GM18520 (cell line): Measurements from ENCODE around the gene ERP27.

Source experiments
- ATAC-seq: cut with Tn5 transposase; IDR thresholded peaks from one replicate; pipeline ENCODE4 v1.9.1; 2021; ENCODE audit not compliant: unreplicated experiment

Gene ERP27

DNA sequence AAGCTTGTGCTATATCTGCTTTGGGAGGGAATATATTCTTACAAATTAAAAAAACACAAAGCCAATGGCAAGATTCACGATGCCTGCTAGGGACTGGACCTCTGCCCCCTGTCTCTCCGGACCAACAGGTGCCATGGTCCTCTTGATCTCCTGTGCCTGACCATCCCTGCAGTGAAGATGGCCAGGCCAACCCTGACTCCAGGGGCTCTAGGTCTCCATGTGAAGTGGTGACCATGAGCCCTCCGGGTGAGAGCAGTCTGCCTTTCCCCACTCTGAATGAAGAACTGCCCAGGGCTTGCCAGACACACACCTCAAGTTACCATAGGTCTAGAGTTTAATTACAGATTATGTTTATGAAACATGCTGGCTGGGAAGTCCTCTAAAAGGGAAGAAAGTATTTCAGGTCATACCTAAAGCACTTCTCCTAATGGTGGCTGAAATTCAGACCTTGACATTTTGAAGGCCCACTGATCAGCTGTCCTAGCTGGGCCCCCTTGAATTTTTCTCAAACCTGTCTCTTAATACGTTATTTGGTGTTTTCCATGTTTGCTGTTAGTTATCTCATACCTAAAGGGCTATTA, 21.7 kb upstream of the ERP27 start:
- ATAC-seq: no peak

DNA sequence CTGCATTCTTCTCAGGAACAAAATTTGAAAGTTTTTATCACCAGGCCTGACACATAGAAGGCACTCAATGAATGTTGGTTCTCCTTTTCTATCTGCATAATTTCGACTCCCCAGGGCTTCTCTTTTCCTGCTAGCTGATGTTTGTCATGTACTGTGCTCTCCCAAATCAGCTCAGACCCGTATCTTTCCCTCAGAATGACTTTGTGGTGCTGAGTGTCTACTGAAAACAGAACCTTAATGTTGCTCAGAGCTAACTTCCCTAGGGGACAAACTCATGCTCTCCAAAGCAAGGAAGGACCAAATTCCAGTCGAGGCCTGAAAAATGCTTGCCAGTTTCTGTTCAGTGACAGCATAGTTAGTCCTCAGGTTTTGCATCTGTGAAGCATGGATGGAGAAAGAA, 21.1 kb upstream of the ERP27 start:
- ATAC-seq: no peak

DNA sequence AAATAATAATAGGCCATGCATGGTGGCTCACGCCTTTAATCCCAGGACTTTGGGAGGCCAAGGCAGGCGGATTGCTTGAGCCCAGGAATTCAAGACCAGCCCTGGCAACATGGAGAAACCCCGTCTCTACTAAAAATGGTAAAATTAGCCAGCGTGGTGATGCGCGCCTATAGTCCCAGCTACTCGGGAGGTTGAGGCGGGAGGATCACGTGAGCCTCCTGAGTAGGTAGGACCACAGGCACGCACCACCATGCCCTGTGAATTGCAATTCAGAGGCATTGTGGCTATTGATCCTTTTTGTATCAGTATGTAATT, 20.7 kb upstream of the ERP27 start:
- no peak for ATAC-seq

DNA sequence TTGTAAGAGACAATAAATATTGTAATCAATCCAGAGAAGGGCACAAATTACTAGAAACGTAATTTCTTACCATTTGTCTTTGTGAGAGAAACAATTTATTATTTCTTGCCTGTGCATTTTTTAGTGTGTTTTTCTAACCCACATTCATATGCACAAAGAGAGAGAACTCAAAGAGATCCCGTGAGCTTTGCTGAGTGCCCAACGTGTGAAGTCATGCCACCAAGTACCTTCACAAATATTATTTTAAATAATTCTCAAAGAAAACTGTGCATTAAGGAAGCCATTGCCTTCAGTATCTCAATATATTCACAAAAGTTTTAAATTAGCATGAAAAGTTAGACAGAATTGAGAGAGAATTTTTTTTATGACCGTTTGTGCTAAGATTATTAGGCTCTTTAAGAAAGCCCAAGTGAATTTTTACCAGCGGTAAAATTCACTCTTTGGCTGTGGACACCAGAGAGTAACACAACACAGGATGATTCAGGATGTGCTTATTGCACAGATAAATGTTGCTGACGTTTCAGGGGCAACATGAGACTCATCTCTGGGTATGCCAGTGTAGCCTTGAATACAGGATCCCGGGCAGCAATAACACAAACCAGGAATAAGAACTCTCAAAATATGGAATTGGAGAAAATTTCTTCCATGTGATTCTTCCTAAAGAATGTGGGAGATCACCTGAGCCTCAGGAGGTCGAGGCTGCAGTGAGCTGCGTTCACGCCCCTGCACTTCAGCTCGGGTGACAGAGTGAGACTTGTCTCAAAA, 20.2 kb upstream of the ERP27 start:
- ATAC-seq: no peak

DNA sequence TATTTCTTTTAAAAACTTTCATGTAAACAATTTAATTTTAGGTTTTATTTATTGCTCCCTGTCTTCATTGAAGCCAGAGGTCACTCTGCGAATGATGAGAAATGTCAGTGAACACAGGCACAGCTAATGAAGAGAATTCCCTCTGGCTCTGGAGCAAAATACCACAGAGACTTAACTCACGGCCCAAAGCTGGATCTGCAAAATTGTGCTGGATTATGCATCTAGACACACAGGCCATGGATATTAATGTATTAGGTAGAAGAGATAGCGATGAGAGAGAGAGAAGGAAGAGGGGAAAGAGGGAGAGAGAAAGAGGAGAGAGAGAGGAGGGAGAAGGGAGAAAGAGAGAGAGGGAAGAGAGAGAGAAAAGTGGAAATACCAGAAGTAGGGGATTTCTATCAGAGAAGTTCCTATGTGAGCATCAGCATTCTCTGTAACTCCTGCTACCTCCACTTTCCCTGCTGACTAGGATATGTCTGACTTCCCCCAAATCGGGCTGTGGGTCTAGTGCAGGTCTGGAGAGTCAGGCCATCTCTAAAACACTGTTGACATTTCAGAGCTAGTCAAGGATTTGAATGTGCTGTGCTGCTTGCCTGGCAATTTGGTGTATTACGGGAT, 19.3 kb upstream of the ERP27 start:
- ATAC-seq: no peak

DNA sequence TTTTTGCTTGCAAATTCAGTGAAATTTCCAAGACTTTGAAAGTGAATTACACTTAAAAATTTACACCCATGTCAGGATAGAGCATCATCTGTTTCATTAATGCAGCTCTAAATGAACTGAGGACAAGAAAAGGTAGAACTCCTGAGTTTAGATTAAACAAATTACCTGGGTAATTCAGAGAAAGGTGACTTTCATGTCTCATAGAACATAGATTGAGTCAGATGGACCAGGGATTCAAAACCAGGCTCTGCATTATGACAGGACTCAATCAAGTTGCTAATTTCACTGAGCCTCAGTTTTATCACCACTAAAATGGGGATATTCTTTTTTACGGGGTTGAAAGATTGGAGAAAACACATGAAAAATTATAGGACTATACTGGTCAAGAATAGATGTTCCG, 18.6 kb upstream of the ERP27 start:
- ATAC-seq: no peak

DNA sequence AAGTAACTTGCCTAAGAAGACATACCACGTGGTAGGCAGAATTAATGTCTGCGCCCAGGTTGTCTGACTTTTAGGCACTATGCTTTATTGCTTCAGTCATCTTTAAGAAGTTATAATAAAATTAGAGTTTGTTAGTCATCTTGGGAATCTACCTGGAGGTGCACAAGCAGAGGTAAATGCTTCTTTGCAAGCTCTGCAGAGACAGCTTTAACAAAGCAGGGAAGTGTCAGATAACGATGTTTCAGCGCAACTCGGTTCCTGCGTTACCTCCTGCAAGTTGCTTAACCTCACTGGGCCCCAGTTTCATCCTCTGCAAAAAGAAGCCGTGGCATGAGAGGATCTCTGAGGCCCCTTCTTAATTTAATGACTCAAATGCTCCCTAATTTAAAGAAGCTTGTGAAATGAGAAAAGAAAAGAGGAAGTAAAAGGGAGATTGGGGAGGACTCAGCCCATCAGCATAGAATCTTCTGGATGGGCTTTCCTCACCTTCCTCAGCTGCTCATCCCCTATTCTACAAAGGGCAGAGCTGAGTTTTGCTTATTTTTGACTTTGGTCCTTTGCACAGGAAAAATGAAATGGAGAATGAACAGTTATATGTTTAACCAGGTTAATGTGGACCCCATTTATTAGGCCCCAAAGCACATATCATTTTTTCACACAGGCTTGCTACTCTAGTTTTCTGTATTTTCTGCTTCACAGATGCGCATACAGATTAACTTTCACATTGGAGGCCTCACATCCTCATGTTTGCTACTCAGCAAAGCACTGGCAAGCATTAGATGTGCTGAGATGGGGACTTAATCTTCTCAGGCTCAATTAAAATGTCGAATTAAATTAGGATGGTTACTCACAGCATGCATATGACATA, 17.9 kb upstream of the ERP27 start:
- peak; percentile 23 for ATAC-seq

DNA sequence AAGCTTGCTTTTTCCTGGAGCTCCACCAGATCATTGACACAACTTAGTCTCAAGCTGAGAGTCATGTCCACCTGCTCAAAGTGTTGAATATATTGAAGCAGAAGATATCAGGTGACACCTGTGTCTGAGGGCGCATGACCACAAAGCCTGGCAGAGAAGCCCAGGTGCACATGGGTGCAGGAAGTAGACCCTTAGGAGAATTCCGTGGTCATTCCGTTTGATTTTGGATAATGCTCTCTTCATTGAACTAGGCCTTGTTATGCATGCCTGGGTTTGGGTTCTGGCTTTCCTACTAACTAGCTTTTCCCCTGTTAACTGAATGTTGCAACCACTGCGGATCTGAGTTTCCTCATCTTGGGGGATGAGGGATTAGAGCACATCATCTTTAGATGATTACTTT, 15.9 kb upstream of the ERP27 start:
- no peak for ATAC-seq

DNA sequence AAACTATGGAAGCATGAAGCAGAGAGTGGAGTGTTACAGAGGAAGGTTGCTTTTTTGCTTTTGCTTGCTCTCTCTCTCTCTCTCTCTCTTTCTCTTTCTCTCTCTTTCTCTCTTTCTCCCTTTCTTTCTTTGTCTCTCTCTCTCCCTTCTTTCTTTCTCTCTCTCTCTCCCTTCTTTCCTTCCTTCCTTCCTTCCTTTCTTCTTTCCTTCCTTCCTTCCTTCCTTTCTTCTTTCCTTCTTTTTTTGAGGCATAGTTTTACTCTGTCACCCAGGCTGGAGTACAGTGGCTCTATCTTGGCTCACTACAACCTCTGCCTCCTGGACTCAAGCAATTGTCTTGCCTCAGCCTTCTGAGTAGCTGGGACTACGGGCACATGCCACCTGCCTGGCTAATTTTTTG, 15.4 kb upstream of the ERP27 start:
- no peak for ATAC-seq

DNA sequence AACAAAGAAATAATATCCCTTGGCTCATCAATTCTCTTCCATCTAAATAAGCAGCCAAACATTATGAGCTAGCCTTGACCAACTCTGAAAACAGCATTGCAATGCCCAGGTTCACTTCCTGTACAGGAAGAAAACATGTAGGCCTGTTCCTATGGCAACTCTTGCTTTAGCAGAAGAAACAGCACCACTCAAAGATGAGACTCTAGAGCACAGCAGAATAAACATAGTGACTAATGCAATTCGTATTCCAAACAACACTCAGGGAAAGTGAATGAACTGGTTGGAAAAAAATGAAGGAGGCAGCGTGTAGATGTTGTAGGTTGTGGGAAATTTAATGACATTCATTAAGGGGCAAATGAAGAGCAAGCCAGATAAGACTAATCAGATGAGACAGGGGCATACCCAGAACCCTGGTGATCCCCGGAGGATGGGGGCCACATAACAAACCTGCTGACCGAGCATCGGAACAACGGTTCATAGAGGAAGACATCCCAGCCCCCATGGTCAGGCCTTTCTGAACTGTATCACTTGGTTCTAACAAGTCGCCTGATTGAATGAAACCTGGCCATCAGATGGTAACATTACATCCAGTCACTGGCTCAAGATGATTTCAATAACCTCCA, 14.1 kb upstream of the ERP27 start:
- ATAC-seq: peak; percentile 49

DNA sequence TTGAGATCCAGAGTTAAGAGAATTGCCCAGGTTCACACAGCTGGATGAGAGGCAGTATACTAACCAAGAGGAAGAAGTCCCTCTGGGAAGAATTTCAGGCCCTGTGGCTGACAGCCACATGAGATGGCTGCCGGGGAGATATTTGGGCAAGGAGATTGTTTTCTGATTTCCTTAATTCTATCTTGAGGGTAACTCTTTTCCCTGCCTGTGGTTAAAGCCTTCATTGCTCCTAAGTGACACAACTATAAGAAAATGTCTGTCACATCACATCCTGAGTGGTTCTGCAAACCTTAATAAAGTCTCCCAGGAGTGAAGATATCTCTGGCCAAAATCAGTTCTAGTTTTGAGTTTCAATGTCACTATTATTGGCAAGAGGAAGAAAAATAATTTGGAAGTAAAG, 13.5 kb upstream of the ERP27 start:
- ATAC-seq: no peak

DNA sequence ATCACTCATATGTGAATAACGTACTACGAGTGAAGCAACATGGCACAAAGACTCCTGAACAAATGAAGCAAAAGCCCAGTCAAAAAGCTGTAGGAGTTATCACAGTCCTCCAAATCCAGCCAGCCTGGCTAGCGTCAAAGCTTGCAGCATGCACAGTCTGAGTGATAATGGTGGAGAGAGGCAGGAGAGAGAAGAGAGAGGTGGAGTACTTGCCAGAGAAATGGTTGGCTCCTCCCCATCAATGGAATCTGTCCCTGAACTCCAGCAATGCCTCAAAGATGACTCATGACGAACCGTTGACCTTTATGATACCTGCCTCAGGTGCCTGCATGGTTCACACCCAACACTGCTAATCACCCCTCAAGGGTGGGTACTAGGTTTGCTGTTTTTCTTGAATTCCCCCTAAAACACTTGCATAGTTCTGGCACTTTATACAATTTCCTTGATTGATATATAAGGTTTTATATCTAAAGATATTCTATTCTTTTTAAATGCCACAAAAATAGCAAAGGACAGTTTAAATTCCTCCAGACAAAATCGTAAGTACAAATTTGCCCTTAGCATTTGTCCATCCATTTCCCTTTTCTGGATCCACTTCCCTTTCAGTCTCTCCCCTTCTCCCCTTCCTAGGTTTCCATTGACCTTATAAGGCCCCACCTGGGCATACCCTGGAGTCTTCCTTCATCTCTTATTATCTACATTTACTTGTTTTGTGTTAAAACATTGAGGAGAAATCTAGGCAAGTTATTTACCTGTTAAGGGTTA, 12.8 kb upstream of the ERP27 start:
- no peak for ATAC-seq

DNA sequence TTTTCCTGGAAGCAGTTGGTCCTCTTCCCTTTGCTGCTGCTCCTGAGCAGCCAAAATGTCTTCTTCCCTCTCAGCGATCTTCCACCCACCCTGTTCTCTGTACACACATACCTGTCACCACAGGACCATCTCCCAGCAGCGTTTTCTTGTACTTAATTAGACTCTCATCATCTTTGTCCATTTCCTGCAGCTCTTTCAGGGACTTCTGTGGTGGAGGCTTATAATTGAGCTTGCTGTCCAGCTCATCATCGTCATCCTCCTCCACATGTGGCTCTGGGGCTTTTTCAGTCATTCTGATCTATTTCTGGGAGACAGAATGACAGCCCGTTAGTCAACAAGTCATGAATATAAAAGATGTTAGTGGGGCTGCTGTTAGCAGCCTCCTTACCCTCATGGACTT, 12.1 kb upstream of the ERP27 start:
- no peak for ATAC-seq

DNA sequence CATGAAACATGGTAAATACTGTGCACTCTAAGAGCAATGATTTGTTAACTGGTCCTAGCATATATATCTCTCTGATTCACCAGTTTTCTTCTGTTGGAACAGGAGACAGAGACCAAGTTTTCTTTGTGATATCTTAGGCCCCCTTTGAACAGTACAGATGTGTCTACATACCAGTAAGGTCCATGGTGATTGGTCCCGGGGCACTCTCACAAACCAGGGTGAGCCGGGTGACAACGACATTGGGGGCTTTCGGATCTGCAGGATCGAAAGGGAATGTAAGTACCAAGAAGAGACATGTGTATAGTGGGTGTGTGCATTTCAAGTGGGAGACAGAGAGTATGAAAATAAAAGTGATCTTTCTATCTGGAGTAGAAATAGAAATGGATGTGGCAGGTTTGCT, 11.3 kb upstream of the ERP27 start:
- ATAC-seq: no peak

DNA sequence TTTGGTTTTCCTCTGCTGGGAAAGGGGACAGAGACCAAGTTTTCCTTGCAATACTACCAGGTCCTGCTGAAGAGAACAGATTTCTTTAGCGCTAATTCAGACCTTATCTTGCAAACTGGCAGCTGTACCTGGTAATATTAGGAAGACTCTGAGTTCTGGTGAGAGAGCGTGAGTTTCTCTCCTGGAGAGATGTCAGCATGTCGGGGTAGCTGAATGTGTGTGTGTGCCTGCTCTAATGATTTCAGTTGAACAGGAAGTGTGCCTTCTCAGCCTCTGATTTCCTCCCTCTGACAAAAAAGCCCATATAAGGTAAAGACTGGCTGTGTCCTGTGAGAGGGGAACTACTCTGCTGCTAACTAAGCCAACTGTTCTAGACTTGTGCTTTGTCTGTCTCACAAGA, 10.3 kb upstream of the ERP27 start:
- ATAC-seq: peak; percentile 91

DNA sequence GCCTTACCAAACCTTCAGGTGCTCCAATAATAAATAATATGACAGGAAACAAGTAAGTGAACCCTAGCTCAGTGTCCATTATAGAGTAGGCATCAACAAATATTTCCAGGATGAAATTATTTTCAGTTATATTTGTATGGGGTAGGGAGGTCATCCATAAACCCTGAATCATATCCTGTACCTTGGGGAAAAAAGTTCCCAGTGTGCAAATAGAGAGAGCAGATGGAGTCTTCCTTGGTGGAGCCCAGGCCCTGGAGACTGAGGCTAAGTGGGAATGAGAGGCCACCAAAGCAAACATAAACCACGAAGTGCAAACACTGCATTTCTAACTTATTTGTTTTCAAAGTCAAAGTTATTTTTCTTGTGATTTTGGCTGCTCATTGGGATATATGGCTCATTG, 8.5 kb upstream of the ERP27 start:
- no peak for ATAC-seq

DNA sequence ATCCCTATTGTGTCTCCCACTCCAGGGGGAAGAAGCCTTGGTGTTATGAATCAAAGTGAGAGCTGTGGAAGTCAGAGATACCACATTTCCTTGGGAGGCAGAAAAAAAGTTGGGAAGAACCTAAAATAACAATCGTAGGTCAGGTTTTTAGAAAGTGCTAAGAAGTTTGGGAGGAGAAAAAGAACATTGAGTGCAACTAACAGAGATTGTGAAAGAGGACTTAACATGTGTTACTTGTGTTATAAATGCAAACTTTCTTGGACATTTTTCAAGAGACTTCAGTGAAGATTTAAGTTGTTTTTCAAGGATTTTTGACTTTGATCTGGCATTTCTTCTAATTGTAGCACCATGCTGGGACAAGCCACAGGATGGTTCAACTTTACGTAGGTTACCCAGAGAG, 7.8 kb upstream of the ERP27 start:
- ATAC-seq: no peak

DNA sequence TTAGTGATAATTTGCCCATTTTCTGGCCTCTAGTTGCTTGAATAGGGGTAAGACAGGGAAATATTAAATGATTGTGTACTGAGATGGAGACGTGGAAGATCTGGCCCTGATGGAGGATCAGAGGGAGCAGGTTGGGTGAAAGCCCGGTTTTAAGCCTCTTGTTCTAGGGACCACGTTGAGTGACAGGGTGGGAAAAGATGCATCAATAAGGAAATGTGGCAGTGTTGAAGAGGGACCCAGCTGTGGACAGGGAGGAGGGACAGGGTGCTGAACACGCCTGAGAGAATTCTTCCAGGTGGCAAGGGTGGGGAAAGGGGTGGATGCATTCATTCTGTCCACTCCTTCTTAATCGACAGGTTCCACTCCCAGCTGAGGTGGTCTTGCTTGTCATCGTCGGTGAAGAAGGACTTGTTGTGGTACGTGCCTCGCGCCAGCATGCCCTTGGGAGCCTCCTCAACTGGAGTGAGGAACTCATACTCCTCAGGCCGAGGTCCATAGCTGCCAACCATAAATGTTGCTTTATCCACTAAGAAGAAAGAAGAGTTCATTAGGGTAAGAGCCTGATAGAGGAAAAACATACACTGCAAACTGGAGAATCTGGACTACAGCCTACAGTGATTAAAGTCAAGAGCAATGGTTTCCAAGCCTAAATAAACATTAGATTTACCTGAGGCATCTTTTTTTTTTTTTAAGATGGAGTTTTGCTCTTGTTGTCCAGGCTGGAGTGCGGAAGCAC, 4.0 kb upstream of the ERP27 start:
- no peak for ATAC-seq

DNA sequence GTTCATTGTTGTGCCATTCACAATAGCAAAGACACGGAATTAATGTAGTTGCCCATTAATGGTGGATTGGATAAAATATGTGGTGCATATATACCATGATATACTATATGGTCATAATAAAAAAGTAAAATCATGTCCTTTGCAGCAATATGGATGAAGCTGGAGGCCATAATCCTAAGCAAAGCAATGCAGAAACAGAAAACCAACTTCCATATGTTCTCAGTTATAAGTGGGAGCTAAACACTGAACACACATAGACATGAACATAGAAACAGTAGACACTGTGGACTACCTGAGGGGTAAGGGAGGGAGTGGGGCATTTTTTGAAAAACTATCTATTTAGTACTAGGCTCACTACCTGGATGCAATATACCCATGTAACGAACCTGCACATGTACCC, 3.0 kb upstream of the ERP27 start:
- no peak for ATAC-seq

DNA sequence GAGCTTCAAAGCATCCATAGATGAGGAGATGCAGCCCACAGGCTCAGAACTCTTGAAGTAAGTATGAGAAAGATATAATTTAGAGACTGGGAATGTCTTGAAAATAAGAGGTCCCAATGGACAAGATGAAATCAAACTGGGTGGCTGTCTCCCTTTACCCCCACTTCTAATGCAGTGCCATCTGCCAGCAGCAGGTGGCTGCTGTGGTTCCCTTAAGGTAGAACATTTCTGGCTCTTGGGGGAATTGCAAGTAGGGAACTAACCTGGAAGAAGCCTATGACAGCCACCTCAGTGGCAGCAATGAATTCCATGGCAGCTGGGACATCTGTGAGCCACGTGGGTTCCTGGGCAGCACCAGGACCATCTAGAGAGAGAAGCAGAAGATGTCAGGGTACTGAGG, 648 bp downstream of the ERP27 start:
- ATAC-seq: no peak
